Ishikawa (cell line): ENCODE data around the gene TMEM43.

Experiments used
- CEBPB ChIP-seq: IDR thresholded peaks from 2 replicates; pipeline ENCODE4 v1.6.1; 2012
- CREB1 ChIP-seq: IDR thresholded peaks from 2 replicates; pipeline ENCODE4 v1.6.1; 2012; ENCODE audit warnings: low read depth
- EGR1 ChIP-seq: IDR thresholded peaks from 2 replicates; pipeline ENCODE4 v1.6.1; 2012
- EP300 ChIP-seq: IDR thresholded peaks from 2 replicates; pipeline ENCODE4 v1.6.1; 2012; ENCODE audit warnings: borderline replicate concordance
- FOXM1 ChIP-seq: IDR thresholded peaks from 2 replicates; pipeline ENCODE4 v1.6.1; 2012; ENCODE audit warnings: low read depth, borderline replicate concordance
- NFIC ChIP-seq: IDR thresholded peaks from 2 replicates; pipeline ENCODE4 v1.6.1; 2012
- RAD21 ChIP-seq: IDR thresholded peaks from 2 replicates; pipeline ENCODE4 v1.6.1; 2012; ENCODE audit warnings: low read depth
- TAF1 ChIP-seq: IDR thresholded peaks from 2 replicates; pipeline ENCODE4 v1.6.1; 2012; ENCODE audit warnings: low read depth, mild to moderate bottlenecking
- TCF12 ChIP-seq: IDR thresholded peaks from 2 replicates; pipeline ENCODE4 v1.6.1; 2012; ENCODE audit warnings: low read depth
- TEAD4 ChIP-seq: IDR thresholded peaks from 2 replicates; pipeline ENCODE4 v1.6.1; 2012
- YY1 ChIP-seq: IDR thresholded peaks from 2 replicates; pipeline ENCODE4 v1.6.1; 2012; ENCODE audit warnings: low read depth
- ZBTB7A ChIP-seq: IDR thresholded peaks from 2 replicates; pipeline ENCODE4 v1.6.1; 2012; ENCODE audit warnings: low read depth
- TF ChIP-seq, protein P1 (sequence below): IDR thresholded peaks from 2 replicates; pipeline ENCODE4 v1.6.1; 2012; ENCODE audit warnings: low read depth, mild to moderate bottlenecking
- TF ChIP-seq, protein P2 (sequence below): IDR thresholded peaks from 2 replicates; pipeline ENCODE4 v1.6.1; 2012
- TF ChIP-seq, protein P3 (sequence below): IDR thresholded peaks from 2 replicates; pipeline ENCODE4 v1.6.1; 2012

Gene TMEM43

DNA sequence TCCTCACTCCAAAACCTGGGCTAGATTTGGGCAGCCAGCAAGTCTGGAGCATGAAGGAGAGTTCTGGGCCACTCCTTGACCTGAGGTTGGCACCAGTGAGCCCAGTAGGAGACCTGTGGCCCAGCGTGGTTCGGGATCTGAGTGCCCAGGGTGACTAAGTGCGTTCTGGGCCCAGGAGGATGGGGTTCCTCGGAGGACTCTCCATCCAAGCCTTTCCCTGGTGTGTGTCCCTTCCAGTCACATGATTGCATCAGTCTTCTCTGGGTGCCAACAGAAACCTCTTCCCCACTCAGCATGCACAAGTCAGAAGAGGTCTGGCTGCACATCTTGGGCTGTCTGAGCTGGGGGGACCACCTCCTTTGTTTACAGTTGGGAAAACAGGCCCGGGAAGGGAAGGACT lies 14.9 kb downstream of the TMEM43 start:
- TF ChIP-seq EGR1 = no peak
- TF ChIP-seq, protein P1, sequence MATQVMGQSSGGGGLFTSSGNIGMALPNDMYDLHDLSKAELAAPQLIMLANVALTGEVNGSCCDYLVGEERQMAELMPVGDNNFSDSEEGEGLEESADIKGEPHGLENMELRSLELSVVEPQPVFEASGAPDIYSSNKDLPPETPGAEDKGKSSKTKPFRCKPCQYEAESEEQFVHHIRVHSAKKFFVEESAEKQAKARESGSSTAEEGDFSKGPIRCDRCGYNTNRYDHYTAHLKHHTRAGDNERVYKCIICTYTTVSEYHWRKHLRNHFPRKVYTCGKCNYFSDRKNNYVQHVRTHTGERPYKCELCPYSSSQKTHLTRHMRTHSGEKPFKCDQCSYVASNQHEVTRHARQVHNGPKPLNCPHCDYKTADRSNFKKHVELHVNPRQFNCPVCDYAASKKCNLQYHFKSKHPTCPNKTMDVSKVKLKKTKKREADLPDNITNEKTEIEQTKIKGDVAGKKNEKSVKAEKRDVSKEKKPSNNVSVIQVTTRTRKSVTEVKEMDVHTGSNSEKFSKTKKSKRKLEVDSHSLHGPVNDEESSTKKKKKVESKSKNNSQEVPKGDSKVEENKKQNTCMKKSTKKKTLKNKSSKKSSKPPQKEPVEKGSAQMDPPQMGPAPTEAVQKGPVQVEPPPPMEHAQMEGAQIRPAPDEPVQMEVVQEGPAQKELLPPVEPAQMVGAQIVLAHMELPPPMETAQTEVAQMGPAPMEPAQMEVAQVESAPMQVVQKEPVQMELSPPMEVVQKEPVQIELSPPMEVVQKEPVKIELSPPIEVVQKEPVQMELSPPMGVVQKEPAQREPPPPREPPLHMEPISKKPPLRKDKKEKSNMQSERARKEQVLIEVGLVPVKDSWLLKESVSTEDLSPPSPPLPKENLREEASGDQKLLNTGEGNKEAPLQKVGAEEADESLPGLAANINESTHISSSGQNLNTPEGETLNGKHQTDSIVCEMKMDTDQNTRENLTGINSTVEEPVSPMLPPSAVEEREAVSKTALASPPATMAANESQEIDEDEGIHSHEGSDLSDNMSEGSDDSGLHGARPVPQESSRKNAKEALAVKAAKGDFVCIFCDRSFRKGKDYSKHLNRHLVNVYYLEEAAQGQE = no peak
- TF ChIP-seq YY1 = no peak
- TF ChIP-seq ZBTB7A = no peak
- TF ChIP-seq TEAD4 = no peak
- no peak for TF ChIP-seq EP300
- no peak for TF ChIP-seq CEBPB
- no peak for TF ChIP-seq FOXM1
- no peak for TF ChIP-seq TCF12
- TF ChIP-seq TAF1 = no peak
- TF ChIP-seq, protein P2, sequence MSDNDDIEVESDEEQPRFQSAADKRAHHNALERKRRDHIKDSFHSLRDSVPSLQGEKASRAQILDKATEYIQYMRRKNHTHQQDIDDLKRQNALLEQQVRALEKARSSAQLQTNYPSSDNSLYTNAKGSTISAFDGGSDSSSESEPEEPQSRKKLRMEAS = no peak
- TF ChIP-seq RAD21 = no peak
- TF ChIP-seq, protein P3, sequence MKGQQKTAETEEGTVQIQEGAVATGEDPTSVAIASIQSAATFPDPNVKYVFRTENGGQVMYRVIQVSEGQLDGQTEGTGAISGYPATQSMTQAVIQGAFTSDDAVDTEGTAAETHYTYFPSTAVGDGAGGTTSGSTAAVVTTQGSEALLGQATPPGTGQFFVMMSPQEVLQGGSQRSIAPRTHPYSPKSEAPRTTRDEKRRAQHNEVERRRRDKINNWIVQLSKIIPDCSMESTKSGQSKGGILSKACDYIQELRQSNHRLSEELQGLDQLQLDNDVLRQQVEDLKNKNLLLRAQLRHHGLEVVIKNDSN = no peak
- TF ChIP-seq CREB1 = no peak
- no peak for TF ChIP-seq NFIC

- TF ChIP-seq EGR1 (no peak), FOXM1 (no peak), TEAD4 (no peak), ZBTB7A (no peak), TAF1 (no peak), TCF12 (no peak), CREB1 (no peak), EP300 (no peak), RAD21 (no peak), YY1 (no peak), NFIC (no peak)
- TF ChIP-seq, protein P1 = no peak
- TF ChIP-seq, protein P3 = no peak
- TF ChIP-seq, protein P2 = no peak
Observed at GRCh38 chr3:14140668-14141067, 15.8 kb downstream of the TMEM43 start.

GRCh38 chr3:14141144-14141543 lies 16.3 kb downstream of the TMEM43 start:
- no peak for TF ChIP-seq TEAD4
- TF ChIP-seq EGR1 = no peak
- no peak for TF ChIP-seq YY1
- TF ChIP-seq NFIC = no peak
- TF ChIP-seq EP300 = no peak
- TF ChIP-seq TAF1 = no peak
- TF ChIP-seq TCF12 = no peak
- TF ChIP-seq, protein P2 = no peak
- TF ChIP-seq RAD21 = no peak
- TF ChIP-seq ZBTB7A = no peak
- no peak for TF ChIP-seq FOXM1

- no peak for TF ChIP-seq CREB1
- no peak for TF ChIP-seq FOXM1
- TF ChIP-seq RAD21 = no peak
- no peak for TF ChIP-seq YY1
- TF ChIP-seq TEAD4 = no peak
- no peak for TF ChIP-seq TCF12
- TF ChIP-seq, protein P2 = no peak
- no peak for TF ChIP-seq TAF1
- TF ChIP-seq NFIC = no peak
- TF ChIP-seq EGR1 = no peak
- TF ChIP-seq, protein P3 = no peak
Observed at GRCh38 chr3:14141602-14142341, 16.9 kb downstream of the TMEM43 start.
